H9 (cell line): Measurements from ENCODE around the gene HEG1. TPM values are rescaled to one million over a fixed set of nuclear protein-coding genes. Genes with fewer than 3 reads are reported as not detected.

Experiments
- DNase-seq: peaks from one replicate; pipeline ENCODE4 v3.0.0-alpha.2; 2017
- H2AFZ ChIP-seq: one replicate; pipeline ENCODE4 v1.6.1; 2013; ENCODE audit warnings: mild to moderate bottlenecking, low read length, control low read depth, moderate library complexity
- H2AK5ac ChIP-seq: 2 replicates; pipeline ENCODE4 v1.6.1; 2013; ENCODE audit warnings: low read length, control low read depth, mixed read lengths; ENCODE audit not compliant: insufficient read length
- H2BK120ac ChIP-seq: one replicate; pipeline ENCODE4 v1.6.1; 2013; ENCODE audit warnings: low read depth, mild to moderate bottlenecking, low read length, control low read depth, inconsistent platforms; ENCODE audit not compliant: poor library complexity, severe bottlenecking
- H2BK12ac ChIP-seq: 2 replicates; pipeline ENCODE4 v1.6.1; 2013; ENCODE audit warnings: low read length, control low read depth, mixed read lengths, low read depth; ENCODE audit not compliant: insufficient read length
- H2BK15ac ChIP-seq: 2 replicates; pipeline ENCODE4 v1.6.1; 2013; ENCODE audit warnings: low read depth, low read length, control low read depth
- H2BK20ac ChIP-seq: one replicate; pipeline ENCODE4 v1.6.1; 2013; ENCODE audit warnings: low read depth, mild to moderate bottlenecking, low read length, control low read depth, inconsistent platforms; ENCODE audit not compliant: poor library complexity, severe bottlenecking
- H2BK5ac ChIP-seq: 2 replicates; pipeline ENCODE4 v1.6.1; 2013; ENCODE audit warnings: low read length, control low read depth, mixed read lengths; ENCODE audit not compliant: insufficient read length
- H3K14ac ChIP-seq: 2 replicates; pipeline ENCODE4 v1.6.1; 2013; ENCODE audit warnings: low read length, control low read depth; ENCODE audit not compliant: insufficient read depth
- H3K18ac ChIP-seq: 2 replicates; pipeline ENCODE4 v1.6.1; 2013; ENCODE audit warnings: low read depth, mild to moderate bottlenecking, mixed read lengths, low read length, control low read depth; ENCODE audit not compliant: insufficient read length
- H3K23ac ChIP-seq: 2 replicates; pipeline ENCODE4 v1.6.1; 2013; ENCODE audit warnings: low read length, control low read depth, mixed read lengths, low read depth; ENCODE audit not compliant: insufficient read length
- H3K23me2 ChIP-seq: 2 replicates; pipeline ENCODE4 v1.6.1; 2013; ENCODE audit warnings: low read depth, mild to moderate bottlenecking, mixed read lengths, low read length, control low read depth; ENCODE audit not compliant: insufficient read length, poor library complexity, severe bottlenecking
- H3K27ac ChIP-seq: 2 replicates; pipeline ENCODE4 v1.5.1; 2013; ENCODE audit warnings: low read length, control low read depth, mixed read lengths, low read depth; ENCODE audit not compliant: insufficient read length
- H3K27me3 ChIP-seq: 2 replicates; pipeline ENCODE4 v1.6.1; 2013; ENCODE audit warnings: low read length, control low read depth, inconsistent platforms; ENCODE audit not compliant: insufficient read depth
- H3K4ac ChIP-seq: 2 replicates; pipeline ENCODE4 v1.6.1; 2013; ENCODE audit warnings: low read depth, mild to moderate bottlenecking, control low read depth, inconsistent platforms, low read length, moderate library complexity
- H3K4me1 ChIP-seq: 2 replicates; pipeline ENCODE4 v1.6.1; 2013; ENCODE audit warnings: low read length, control low read depth, inconsistent platforms; ENCODE audit not compliant: insufficient read depth
- H3K4me2 ChIP-seq: 2 replicates; pipeline ENCODE4 v1.6.1; 2013; ENCODE audit warnings: low read length, control low read depth, mixed read lengths; ENCODE audit not compliant: insufficient read length, insufficient read depth
- H3K56ac ChIP-seq: 2 replicates; pipeline ENCODE4 v1.6.1; 2013; ENCODE audit warnings: low read depth, mild to moderate bottlenecking, mixed read lengths, low read length, control low read depth; ENCODE audit not compliant: insufficient read length
- H3K79me1 ChIP-seq: 2 replicates; pipeline ENCODE4 v1.6.1; 2013; ENCODE audit warnings: low read depth, mild to moderate bottlenecking, moderate library complexity, low read length, control low read depth, inconsistent platforms; ENCODE audit not compliant: insufficient read depth, poor library complexity, severe bottlenecking
- H3K79me2 ChIP-seq: 2 replicates; pipeline ENCODE4 v1.6.1; 2013; ENCODE audit warnings: low read length, control low read depth, inconsistent platforms; ENCODE audit not compliant: insufficient read depth
- H3K9ac ChIP-seq: 2 replicates; pipeline ENCODE4 v1.6.1; 2013; ENCODE audit warnings: low read length, control low read depth, mixed read lengths; ENCODE audit not compliant: insufficient read length; ENCODE audit errors: extremely low read depth
- H3K9me3 ChIP-seq: one replicate; pipeline ENCODE4 v1.6.1; 2013; ENCODE audit warnings: low read depth, low read length, inconsistent platforms; ENCODE audit not compliant: control insufficient read depth
- H3T11ph ChIP-seq: one replicate; pipeline ENCODE4 v1.6.1; 2013; ENCODE audit warnings: mild to moderate bottlenecking, low read length, control low read depth, inconsistent platforms
- H4K20me1 ChIP-seq: one replicate; pipeline ENCODE4 v1.6.1; 2013; ENCODE audit not compliant: control insufficient read depth, insufficient read length, insufficient read depth
- H4K5ac ChIP-seq: 2 replicates; pipeline ENCODE4 v1.6.1; 2013; ENCODE audit warnings: low read depth, mild to moderate bottlenecking, mixed read lengths, low read length, control low read depth; ENCODE audit not compliant: insufficient read length
- H4K8ac ChIP-seq: replicated peaks from 2 replicates; pipeline ENCODE4 v1.6.1; 2013; ENCODE audit warnings: low read length, control low read depth, mixed read lengths, low read depth; ENCODE audit not compliant: insufficient read length
- H4K91ac ChIP-seq: 2 replicates; pipeline ENCODE4 v1.6.1; 2013; ENCODE audit warnings: low read depth, mild to moderate bottlenecking, moderate library complexity, mixed read lengths, low read length, control low read depth; ENCODE audit not compliant: insufficient read length
- H3K27ac Mint-ChIP-seq, 3 experiments: 2 replicates in 2 of 3; 3 replicates in 1 of 3; pipeline ENCODE4 v1.8.0; 2020 to 2021; ENCODE audit warnings: mixed read lengths in 3 of 3, mild to moderate bottlenecking in 1 of 3, moderate library complexity in 1 of 3
- H3K27me3 Mint-ChIP-seq: 2 replicates; pipeline ENCODE4 v1.8.0; 2021; ENCODE audit warnings: low read depth, mild to moderate bottlenecking, moderate library complexity, mixed read lengths
- H3K36me3 Mint-ChIP-seq, 3 experiments: 2 replicates in 2 of 3; 3 replicates in 1 of 3; pipeline ENCODE4 v1.8.0; 2020 to 2021; ENCODE audit warnings: low read depth in 3 of 3, mixed read lengths in 3 of 3; ENCODE audit not compliant: insufficient read depth in 1 of 3
- H3K4me1 Mint-ChIP-seq, 2 experiments: 2 replicates each; pipeline ENCODE4 v1.8.0; 2020; ENCODE audit warnings: mixed read lengths in 2 of 2
- H3K4me3 Mint-ChIP-seq, 2 experiments: 2 replicates in 1 of 2; 3 replicates in 1 of 2; pipeline ENCODE4 v1.8.0; 2020 to 2021; ENCODE audit warnings: mild to moderate bottlenecking in 2 of 2, mixed read lengths in 2 of 2, moderate library complexity in 1 of 2
- H3K9me3 Mint-ChIP-seq, 2 experiments: 2 replicates in 1 of 2; 3 replicates in 1 of 2; pipeline ENCODE4 v1.8.0; 2020; ENCODE audit warnings: mild to moderate bottlenecking in 2 of 2, mixed read lengths in 2 of 2, moderate library complexity in 1 of 2
- CTCF ChIP-seq: fragments of 200-600 bp; sonication (generic); conservative IDR thresholded peaks from 3 replicates; pipeline ENCODE4 v1.8.0; 2021; ENCODE audit warnings: antibody characterized with exemption, mild to moderate bottlenecking
- WGBS: extraction: QIAGEN DNeasy Blood & Tissue Kit; methylation state at CpG from one replicate; pipeline ENCODE4 v1.1.7; 2013; ENCODE audit warnings: missing lambda C conversion rate, low lambda C conversion rate, mixed read lengths; ENCODE audit not compliant: insufficient read length; ENCODE audit errors: extremely low coverage; 5-methylcytosine and 5-hydroxymethylcytosine counted together
- total RNA-seq: library from RNA; stranded (reverse); gene quantifications from 2 replicates; pipeline ENCODE4 v1.2.1, GENCODE V29; 2021

Gene HEG1
- total RNA-seq, 1 experiment from 2014 or later, result 10.3 TPM

GRCh38 chr3:124918524-124918923 lies 137.3 kb downstream of the HEG1 start:
- no peak overlapping the region for H3K9ac ChIP-seq
- H4K5ac ChIP-seq, result no peak overlapping the region
- no peaks in the 10 kb centered on the region for H3K27me3 Mint-ChIP-seq
- no peak overlapping the region for H2AK5ac ChIP-seq
- H3K27me3 ChIP-seq, result no peaks in the 10 kb centered on the region
- no peaks in the 10 kb centered on the region for H3K36me3 Mint-ChIP-seq
- no peak overlapping the region for H3K27ac ChIP-seq
- H2BK20ac ChIP-seq, result no peak overlapping the region
- no peak overlapping the region for H3K18ac ChIP-seq
- H3K56ac ChIP-seq, result no peak overlapping the region
- no peak overlapping the region for H4K8ac ChIP-seq
- no peak overlapping the region for H2BK15ac ChIP-seq
- no peak for DNase-seq
- no peak overlapping the region for H4K91ac ChIP-seq
- no peak overlapping the region for H2BK12ac ChIP-seq
- H3K4me3 Mint-ChIP-seq, result no peak overlapping the region
- whole genome bisulfite sequencing, result no CpG with 5 or more reads among the region's 2 CpGs
- H3K23me2 ChIP-seq, result no peaks in the 10 kb centered on the region
- H3K14ac ChIP-seq, result no peak overlapping the region
- no peak for TF ChIP-seq CTCF
- H3K4me2 ChIP-seq, result no peak overlapping the region
- H3K4ac ChIP-seq, result no peak overlapping the region
- no peaks in the 10 kb centered on the region for H3K79me2 ChIP-seq
- no peak overlapping the region for H2BK5ac ChIP-seq
- no peak overlapping the region for H3K27ac Mint-ChIP-seq
- H3T11ph ChIP-seq, result no peak overlapping the region
- H3K9me3 ChIP-seq, result no peaks in the 10 kb centered on the region
- no peak overlapping the region for H2AFZ ChIP-seq
- no peak overlapping the region for H3K23ac ChIP-seq
- no peaks in the 10 kb centered on the region for H3K4me1 Mint-ChIP-seq
- 0 out of 2 replicates have a peak, but pooled peaks cover 2% of the 10 kb centered on the region for H3K4me1 ChIP-seq
- no peak overlapping the region for H2BK120ac ChIP-seq
- H4K20me1 ChIP-seq, result no peaks in the 10 kb centered on the region
- no peaks in the 10 kb centered on the region for H3K79me1 ChIP-seq
- no peaks in the 10 kb centered on the region for H3K9me3 Mint-ChIP-seq
